ENCODE data around the gene S100A7.

S100A7 gene

DNA sequence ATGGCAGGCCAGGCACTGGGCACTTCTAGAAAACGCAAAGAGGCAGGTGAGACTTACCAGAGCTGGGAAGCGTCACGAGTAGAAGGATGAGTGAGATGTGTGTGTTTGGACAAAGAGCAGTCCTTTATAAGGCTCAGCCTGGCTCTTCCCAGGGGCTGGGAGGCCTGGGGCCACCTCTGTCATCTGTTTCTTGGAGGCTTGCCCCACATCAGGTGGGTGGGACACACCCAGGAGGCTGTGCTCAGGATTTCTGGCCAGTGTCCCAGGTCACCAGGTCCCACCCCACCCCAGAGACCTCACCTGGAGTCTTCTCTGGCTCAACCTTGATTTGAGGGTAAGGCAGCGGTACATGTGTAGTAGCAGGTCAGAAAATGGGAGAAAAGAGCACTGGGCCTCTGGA lies at the start of gene S100A7:
TSS of gene S100A7 (minus strand) at position 101 of the 400 bp plus-strand sequence. CDS start 1,638 bp downstream, outside the sequence.
- H3K4me3 ChIP-seq (ENCODE audit: low read length), result no peak within 1 kb of the TSS
- TF ChIP-seq CTCF (IDR thresholded peaks at IDR 0.05; ENCODE audit: insufficient read depth, low read depth, low read length, missing control alignments), result no peak
- DNase-seq (ENCODE audit: low read depth), result no peak

DNA sequence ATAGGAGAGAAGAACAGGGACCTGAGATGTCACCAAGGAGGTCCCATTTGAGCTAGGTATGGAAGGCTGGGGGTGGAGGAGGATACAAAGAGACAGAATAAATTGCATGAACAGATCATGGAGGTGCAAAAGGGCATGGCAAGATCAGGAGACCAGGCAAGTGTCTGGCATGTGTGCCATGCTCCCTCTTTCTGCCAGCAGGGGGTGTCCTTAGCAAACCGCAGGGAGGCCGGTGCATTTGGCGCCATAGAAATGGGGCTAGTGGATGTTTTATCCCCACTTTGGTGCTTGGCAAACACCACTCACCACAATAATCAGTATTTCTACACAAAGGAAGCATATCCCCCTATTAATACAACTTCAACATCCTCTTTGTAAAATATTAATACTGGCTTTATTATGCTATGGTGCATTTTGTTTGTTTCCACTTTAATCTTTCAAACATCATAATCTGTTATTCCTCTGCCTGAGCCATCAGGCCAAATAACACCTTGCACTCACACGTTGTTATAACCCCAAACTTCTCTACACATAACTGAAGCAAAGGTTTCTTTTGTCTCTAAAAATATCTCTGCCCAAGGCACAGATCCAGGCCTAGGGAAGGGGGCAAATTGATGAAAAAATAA lies 49.4 kb upstream of the S100A7 start:
- DNase-seq (ENCODE audit: low read depth), result peak; percentile 68
- H3K4me3 ChIP-seq (ENCODE audit: low read length), result no peak overlapping the region
- TF ChIP-seq CTCF (IDR thresholded peaks at IDR 0.05; ENCODE audit: insufficient read depth, low read depth, low read length, missing control alignments), result peak; percentile 86

DNA sequence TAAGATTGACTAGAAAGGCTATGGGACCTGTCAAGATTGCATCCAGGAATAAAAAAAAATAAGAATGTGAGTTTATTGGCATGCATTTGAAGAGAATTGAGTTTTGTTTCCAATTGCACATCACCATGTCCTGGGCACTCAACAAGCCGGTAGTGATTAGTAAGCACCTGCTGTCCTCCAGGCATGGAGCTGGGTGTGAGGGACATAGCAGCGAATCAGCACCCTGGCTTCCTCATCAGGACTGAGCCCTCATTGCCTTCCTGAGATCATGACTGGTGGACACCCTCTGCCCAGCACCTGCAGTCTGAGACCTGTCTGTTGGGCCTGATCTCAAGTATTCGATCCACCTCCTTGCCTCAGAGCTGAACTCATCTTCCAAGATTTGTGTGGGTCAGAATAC lies 48.6 kb upstream of the S100A7 start:
- no peak overlapping the region for H3K4me3 ChIP-seq (ENCODE audit: low read length)
- no peak for TF ChIP-seq CTCF (IDR thresholded peaks at IDR 0.05; ENCODE audit: insufficient read depth, low read depth, low read length, missing control alignments)
- DNase-seq (ENCODE audit: low read depth), result peak; percentile 65

DNA sequence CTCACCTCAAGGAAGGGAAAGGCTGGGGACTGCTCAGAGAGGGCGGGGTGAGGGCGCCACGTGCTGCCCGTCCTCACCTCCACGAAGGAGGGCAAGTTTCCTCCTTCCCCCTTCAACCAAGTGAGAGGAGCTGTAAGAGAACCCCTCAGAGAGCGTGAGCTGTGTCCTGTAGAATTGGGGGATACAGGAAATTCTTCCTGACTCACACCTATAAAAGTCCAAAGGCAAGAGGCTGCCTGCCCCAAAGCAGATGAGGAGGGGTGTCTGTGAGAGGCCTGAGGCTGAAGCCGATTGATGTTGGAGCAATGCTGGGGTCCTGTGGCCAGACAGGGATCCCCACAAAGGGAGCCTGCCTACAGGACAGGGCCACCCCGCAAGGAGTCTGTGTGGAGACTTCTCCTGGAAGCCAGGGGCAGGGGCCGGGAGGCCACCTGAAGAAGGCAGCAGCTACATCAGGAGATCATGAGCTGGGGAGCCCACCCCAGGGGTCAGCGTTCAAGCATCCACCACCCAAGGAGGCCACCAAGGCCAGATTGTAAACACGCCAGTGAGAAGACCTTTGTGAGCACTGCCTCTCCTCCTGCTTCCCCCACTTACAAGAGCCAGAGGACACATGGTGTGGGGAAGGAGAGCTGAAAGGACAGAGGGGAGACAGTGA lies 47.6 kb upstream of the S100A7 start:
- no peak overlapping the region for H3K4me3 ChIP-seq (ENCODE audit: low read length)
- TF ChIP-seq CTCF (IDR thresholded peaks at IDR 0.05; ENCODE audit: insufficient read depth, low read depth, low read length, missing control alignments), result no peak
- DNase-seq (ENCODE audit: low read depth), result no peak

- no peak overlapping the region for H3K4me3 ChIP-seq (ENCODE audit: low read length)
- TF ChIP-seq CTCF (IDR thresholded peaks at IDR 0.05; ENCODE audit: insufficient read depth, low read depth, low read length, missing control alignments), result no peak
- DNase-seq (ENCODE audit: low read depth), result peak; percentile 57
Observed at GRCh38 chr1:153506831-153507413, 46.5 kb upstream of the S100A7 start.

DNA sequence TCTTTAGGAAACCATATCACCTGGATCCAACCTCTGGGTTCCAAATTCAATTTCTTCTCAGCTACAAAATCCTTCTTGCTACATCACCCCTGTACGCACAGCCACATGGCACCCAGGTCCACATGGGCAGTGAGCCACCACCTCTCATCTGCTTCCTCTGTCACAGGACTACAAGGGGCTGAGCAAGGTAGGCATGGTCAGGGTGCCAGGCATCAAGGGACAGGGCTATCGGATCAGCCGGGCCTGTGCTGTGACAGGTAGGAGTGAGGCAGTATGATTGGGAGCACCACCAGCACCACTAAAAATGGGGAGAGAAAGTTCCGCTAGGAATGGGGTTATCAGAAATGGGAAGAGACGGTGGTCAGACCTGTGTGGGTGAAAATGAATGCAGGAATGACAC lies 45.9 kb upstream of the S100A7 start:
- no peak for TF ChIP-seq CTCF (IDR thresholded peaks at IDR 0.05; ENCODE audit: insufficient read depth, low read depth, low read length, missing control alignments)
- no peak overlapping the region for H3K4me3 ChIP-seq (ENCODE audit: low read length)
- no peak for DNase-seq (ENCODE audit: low read depth)

All from epithelial cell of esophagus (primary cell).